ENCODE data around the gene CMTM2.
A peak's percentile ranks its signal among the peaks of the same experiment; 100 is the strongest.

Gene CMTM2

DNA sequence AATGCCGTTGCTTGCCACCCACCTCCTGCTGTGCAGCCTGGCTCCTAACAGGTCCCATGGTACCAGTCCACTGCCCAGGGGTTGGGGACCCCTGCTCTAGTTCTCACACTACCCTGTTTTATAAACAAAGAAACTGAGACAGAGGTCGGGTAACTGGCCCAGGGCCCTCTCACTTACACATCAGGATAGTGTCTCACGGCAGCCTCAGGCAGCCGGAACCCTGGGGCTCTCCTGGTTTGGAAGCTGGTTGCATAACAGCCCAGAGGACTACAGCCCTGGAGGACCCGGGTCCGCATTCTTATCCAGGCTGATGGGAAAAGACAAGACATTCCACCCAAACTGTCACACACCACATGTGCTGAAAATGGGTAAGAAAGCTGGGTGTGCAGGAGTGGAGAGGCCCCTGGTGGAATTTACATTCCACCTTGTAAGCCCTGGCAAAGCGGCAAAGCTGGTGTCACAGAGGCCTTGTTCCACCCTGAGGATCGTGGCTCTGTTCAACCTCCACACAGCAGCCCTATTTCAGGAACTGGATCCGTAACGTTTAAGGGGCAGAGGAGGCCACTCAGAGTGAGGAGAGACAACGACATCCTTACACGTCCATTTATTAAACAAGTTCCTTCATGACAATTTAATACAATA is 35.0 kb downstream of the CMTM2 start:
- H3K4me3 ChIP-seq (replicated peaks; ENCODE audit: low read depth, low read length), result no peak overlapping the region
- DNase-seq (ENCODE audit: extremely low read depth, low read depth), result no peak
- no peak for TF ChIP-seq CTCF (IDR thresholded peaks at IDR 0.05; ENCODE audit: low read depth, low read length, missing control alignments)

- no peak for TF ChIP-seq CTCF (IDR thresholded peaks at IDR 0.05; ENCODE audit: low read depth, low read length, missing control alignments)
- no peak overlapping the region for H3K4me3 ChIP-seq (replicated peaks; ENCODE audit: low read depth, low read length)
- DNase-seq (ENCODE audit: extremely low read depth, low read depth), result no peak
Measured at GRCh38 chr16:66616169-66616568, 36.9 kb downstream of the CMTM2 start.

DNA sequence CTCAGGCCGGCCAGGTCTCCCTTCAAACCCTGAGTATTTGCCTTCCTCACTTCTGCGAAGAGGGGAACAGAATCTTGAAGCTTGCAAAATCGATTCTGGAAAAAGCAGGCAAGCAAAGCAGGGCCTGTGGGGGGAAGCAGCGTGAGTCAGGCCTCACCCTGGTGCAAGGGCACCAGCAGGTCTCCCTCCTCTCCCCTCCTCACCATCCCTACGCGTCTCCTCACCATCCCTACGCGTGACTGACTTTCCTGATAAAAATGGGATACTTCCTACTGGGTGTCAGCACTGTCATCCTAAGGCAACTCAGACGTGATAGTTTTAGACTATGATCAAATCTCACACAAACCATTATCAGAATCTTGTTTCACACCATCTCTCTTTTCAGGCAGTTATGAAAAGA is 37.3 kb downstream of the CMTM2 start:
- no peak for TF ChIP-seq CTCF (IDR thresholded peaks at IDR 0.05; ENCODE audit: low read depth, low read length, missing control alignments)
- no peak for DNase-seq (ENCODE audit: extremely low read depth, low read depth)
- H3K4me3 ChIP-seq (replicated peaks; ENCODE audit: low read depth, low read length), result no peak overlapping the region

DNA sequence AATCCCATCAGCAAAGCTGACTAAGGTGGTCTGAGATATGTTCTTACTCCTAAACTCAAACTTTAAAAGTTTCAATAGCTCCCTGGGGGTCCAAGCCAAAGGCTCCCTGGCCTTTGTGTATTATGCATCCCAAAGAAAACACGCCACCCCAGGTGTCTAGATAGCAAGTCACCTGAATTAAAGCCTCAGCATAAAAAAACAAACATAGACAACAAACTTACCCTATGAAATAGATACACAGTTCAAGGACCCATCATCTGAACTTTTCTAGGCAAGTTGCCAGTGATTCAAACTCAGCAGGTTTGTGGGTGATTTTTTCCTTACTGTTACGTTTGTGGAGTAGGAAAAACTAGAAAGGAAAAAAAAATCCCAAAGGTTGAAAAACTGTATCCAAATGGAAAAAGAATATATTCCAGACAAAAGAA is 37.8 kb downstream of the CMTM2 start:
- DNase-seq (ENCODE audit: extremely low read depth, low read depth), result no peak
- no peak overlapping the region for H3K4me3 ChIP-seq (replicated peaks; ENCODE audit: low read depth, low read length)
- no peak for TF ChIP-seq CTCF (IDR thresholded peaks at IDR 0.05; ENCODE audit: low read depth, low read length, missing control alignments)

DNA sequence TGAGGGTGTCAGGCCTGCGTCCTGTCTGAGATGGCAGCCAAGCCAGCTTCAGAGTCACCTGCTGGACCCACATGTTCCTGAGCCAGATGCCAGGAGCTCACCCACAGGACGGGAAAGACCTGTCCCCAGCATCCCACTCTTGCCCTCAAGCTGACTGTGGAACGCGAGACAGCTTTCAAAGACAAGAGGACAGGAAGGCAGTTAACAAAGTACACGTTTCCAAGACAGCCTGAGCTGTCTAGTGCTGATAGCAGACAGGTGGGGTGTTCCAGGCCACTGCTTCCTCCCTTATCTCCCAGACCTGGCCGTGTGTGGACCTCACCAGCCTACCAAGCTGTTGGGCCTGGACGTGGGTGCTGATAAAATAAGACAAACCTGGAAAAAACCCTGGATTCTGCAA is 38.5 kb downstream of the CMTM2 start:
- TF ChIP-seq CTCF (IDR thresholded peaks at IDR 0.05; ENCODE audit: low read depth, low read length, missing control alignments), result no peak
- H3K4me3 ChIP-seq (replicated peaks; ENCODE audit: low read depth, low read length), result no peak overlapping the region
- DNase-seq (ENCODE audit: extremely low read depth, low read depth), result no peak

DNA sequence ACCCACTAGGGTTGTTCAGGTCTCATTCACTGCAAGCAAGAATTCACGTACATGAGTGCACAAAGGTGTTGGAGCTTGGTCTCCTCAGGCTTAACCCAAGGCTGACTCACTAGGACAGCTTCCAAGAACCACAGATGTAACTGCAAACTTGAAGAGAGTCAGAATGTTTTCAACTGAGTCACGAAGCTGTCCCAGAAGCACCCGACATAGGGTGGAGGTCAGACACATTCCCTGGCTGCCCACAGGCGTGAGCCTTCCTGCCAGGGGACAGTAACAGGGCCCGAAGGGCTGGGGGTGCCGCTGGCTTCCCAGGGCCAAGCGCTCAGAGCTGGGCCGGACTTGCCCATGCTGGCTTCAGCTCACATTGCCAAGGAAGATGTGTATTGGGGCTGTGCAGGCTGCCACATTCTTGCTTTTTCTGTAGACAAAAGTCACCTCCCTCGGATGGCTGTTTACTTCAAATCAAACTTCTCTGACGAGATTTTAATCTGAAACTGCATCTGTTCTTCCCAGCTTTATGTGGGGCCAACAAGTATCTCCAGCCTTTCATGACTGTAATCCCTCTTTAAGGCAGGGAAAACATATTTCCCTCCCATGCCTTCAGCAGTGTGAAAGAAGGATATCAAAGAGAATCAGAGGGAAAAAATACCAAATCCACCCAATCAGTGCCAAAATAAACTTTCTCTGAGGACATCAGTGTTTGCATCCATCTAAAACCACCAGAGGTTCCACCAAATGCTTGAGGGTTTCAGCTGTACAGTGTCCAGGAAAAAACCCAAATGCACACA is 39.5 kb downstream of the CMTM2 start:
- no peak overlapping the region for H3K4me3 ChIP-seq (replicated peaks; ENCODE audit: low read depth, low read length)
- TF ChIP-seq CTCF (IDR thresholded peaks at IDR 0.05; ENCODE audit: low read depth, low read length, missing control alignments), result no peak
- DNase-seq (ENCODE audit: extremely low read depth, low read depth), result peak; percentile 87
